Measurements from ENCODE around the gene PEF1.

Gene PEF1, protein sequence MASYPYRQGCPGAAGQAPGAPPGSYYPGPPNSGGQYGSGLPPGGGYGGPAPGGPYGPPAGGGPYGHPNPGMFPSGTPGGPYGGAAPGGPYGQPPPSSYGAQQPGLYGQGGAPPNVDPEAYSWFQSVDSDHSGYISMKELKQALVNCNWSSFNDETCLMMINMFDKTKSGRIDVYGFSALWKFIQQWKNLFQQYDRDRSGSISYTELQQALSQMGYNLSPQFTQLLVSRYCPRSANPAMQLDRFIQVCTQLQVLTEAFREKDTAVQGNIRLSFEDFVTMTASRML

DNA sequence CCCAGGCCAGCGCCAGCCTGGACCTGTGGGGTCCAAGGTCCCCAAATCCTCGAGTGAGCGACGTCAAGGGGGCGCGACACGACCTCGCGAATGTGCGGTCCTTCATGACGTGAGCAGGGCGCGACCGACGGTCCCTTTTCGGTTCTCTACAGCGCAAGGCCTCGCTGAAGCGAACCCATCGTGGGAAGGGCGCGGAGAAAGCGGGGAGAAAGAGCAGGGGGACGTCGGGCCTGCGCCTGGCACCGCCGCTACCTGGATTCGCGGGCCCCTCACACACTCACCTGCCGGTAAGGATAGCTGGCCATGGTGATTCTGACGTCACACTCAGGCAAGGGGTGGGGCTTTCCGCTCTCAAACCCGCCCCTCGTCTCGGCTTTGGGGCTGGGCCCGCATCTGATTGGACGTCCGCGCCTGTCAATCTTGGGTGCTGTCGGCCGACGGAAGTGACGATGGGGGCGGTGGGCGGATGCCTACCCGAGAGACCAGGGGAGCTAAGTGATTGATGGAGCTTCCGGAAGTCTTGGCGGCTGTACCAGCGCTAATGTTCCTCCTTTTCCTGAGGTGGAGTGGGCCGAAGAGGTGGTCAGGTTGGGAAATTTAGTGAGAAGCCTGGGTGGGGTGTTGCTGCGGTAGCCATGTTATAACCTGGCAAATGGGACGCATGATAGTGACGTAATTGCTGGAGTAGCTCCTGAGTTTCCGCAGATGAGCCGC, at the start of gene PEF1:
Gene PEF1 (minus strand): TSS at position 317 of the 714 bp plus-strand sequence. CDS start 12 bp downstream, at position 305.
- DNase-seq = peak; percentile 99

DNA sequence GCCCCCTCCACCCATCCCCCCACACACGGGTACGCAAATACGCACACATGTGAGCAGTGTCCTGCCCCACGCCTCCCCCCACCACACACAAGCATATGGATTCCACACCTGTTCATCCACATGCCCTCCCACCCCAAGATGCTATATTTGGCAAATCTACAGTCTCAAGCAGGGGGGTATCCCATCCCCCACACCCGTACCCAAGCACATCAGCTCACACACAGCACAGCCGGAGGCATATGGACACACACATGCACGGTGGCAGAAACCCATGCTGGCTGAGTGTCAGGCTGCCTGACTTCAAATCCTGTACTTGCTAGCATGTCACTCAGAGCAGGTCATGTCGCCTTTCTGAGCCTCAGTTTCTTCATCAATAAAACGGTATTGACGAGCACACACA, 48.6 kb upstream of the PEF1 start:
- DNase-seq = no peak

DNA sequence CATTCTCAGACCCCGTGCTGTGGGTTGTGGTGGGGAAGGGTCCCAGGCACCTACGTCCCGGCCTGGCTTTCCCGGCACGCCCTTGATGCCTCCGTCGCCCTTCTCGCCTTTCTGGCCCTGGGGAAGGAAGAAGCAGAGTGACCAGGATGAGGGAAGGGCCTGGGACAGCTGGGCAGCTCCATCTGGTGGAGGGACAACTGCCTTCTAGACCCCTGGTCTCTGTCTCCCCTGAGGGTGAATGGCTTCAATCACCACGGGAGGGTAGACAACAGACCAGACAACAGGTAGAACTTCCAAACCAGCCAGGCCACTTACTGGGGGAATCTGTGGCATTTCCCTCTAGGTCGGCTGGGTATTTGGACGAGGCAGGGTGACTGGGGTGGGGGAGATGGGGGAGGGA, 47.3 kb upstream of the PEF1 start:
- DNase-seq = no peak

DNA sequence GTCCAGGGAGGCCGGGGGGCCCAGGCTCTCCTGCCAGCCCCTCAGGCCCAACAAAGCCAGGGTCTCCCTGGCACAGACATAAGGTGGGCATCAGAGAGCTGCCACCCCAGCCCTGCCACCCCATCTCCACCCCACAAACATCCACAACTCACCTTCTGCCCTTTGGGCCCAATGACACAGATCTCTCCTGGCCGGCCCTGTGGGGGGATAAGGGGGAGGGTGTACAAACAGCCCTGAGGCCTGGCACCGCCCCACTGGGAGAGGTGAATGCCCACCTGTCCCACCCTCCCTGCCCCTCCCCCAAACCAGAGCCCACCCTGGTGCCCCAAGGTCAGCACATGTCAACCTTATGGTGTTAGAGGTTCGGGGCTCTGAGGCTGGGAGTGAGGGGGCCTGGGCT, 46.8 kb upstream of the PEF1 start:
- no peak for DNase-seq

DNA sequence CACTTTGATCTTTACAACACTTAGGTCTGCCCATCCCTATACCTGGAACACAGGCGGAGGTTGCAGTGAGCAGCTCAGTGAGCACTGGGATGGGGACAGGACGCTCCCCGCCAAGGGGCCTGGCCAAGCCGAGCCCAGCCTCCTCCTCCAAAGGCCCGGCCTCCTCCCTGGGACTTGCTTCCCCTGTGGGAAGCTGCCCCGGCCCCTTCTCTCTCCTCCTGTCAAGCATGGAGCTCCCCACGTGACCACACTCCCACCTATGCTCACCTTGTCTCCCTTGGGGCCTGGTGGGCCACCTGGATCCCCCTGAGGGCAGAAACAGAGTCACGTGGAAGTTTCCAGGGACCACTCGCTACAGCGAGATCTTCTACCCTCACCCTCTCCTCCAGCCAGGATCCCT, 46.2 kb upstream of the PEF1 start:
- DNase-seq = no peak

DNA sequence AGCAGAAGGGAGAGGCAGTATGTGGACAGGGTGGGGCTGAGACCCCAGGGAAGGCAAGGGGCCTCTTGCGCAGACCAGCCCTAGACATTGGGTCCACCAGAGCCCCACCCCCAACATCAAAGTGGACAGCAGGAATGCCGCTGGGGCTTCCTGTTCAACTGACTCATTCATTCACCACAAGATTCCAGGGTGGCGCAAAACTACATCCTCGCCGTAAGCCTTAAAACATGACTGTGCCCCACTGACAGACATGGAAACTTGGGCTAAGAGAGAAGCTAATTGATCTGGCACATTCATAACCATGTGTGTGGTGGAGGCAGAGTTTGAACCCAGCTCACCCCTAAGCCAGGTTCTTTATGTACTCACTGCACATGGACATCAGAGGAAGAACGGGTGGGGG, 45.2 kb upstream of the PEF1 start:
- DNase-seq = no peak

DNA sequence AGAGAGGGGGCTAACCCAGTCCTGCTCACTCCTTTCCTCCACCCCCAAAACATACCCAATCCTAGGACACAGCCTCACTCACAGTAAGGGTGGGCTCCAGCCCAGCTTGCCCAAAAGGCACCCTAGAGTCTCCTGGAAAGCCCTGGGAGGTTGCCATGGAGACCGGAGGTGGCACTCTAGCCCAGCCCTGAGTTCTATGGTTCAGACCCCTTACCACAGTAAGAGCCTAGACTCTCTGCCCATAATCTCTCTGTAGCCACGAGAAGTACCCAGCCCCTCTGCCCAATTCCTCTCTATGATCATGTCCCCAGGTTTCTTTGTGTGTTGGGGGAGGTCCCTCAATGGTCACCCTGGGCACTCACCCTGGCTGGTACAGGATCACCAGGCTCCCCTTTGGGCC, 44.7 kb upstream of the PEF1 start:
- DNase-seq = no peak

DNA sequence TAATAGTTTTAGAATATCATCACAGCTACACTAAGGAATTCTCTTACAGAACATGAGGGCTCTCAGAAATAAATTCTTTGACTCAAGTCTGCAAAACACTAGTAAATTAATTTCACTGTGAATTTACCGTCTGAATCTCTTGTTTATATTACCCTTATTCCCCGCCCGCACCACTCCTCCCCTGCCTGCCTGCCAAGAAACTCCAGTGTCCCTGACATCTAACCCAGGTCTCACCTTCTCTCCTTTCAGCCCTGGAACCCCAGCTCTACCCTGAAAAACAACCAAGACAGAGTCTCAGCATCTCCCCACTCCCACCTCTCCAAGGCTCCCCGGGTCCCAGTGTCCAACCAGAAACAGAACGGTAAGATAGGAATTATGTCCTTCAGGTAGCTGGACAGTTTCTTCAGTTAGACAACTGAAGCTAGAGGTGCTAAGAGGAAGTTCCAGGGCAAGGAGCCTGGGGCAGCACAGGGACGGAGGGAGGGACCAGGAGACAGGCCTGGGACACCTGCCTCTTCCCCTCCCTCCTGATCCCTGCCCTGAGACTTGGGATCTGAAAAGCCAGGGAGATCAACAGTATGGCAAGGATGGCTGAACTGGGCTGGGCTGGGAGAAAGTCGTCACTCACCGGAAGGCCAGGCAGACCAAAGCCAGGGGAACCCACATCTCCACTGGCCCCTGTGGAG, 43.7 kb upstream of the PEF1 start:
- no peak for DNase-seq

DNA sequence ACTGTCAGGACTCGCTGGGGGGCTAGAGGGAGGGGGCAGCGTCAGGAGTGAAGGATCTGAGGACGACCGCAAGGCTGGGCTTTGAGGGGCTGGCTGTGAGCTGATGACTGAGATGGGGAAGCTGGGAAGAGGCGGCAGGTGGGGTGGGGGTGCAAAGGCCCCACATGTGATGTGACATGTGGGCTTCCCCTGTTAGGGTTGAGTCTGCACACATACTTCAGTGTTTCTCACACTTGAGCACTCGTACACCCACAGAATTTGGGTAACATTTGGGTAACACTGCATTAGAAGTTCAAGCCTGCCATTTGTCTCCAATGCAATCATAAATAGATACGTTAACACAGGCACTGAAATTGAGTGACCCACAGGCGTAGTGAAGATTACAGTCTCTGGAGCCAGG, 42.9 kb upstream of the PEF1 start:
- no peak for DNase-seq

DNA sequence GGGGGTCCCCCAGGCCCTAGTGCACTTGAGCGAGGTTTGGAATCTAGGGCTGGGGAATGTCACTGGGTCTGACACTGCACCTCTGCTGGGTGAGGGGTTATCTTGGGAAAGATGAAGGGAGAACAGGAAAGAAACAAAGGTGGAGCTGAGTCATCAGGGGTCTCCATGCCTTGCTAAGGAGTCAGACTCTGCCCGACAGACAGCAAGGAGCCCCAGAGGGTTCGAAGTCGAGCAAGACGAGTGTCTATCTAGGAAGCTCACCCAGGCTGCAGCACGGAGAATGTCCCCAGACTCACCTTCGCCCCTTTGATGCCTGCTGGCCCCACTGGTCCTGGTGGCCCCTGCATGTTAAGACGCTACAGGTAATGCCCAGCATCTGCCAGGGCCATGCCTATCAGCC, 41.1 kb upstream of the PEF1 start:
- no peak for DNase-seq

DNA sequence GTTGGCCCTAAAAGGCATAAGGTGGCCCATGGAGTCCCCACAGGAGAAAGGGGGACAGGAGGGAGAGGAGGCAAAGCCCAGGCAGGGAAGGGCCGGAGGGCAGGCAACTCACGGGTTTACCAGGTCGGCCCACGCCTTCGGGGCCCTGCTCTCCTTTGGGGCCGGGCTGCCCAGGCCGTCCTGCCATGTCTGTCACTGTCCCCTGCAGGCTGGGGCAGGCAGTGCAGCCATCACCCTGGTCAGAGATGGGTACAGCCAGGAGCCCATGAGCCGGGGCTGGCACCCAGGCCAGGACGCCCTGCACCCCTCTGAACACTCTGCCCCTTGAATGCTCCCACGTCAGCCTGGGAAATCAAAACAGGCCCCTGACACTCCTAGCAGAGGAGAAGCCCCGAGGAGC, 39.3 kb upstream of the PEF1 start:
- no peak for DNase-seq

DNA sequence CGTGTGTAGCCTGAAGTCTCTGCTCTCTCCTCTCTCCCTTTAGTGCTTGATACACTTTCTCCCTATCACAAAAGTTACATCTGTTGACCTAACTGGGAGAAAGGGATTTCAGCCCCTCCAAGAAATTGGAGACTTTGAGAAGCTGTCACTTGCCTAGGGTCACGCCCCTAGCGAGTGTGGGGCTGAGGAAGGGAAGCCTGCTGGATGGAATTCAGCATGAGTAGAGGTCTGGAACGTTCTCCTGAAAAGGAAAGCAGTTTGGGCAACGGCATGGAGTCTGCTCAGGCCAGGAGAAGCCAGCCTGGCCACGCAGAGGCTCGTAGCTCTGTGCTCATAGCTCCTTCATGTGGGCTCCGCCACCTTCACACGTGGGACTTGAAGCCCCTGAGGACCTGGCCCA, 36.7 kb upstream of the PEF1 start:
- no peak for DNase-seq

DNA sequence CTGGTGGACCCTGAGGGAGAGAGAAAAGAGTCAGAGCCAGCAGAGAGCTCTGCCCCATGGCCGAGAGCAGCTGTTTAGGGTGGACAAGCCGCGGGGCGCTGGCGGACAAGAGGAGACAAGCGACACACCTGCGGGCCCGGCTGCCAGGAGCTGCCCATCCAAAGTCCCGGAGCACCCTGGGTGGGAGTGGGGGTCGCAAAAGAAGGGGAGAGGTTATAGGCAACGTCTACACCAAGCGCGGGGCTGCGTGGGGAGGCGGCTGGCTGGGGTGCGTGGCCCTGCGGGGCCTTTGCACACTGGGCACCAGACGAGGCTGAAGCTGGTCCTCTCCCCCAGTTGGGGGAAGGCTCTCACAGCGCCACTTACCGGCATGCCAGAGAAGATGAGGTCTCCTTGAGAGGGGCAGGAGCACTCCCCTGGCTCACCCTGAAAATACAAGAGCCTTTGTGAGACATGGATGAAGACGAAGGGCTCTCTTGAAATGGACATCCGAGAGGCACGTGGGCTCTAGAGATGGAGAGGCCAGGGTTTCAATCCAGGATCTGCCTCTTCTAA, 35.1 kb upstream of the PEF1 start:
- no peak for DNase-seq

DNA sequence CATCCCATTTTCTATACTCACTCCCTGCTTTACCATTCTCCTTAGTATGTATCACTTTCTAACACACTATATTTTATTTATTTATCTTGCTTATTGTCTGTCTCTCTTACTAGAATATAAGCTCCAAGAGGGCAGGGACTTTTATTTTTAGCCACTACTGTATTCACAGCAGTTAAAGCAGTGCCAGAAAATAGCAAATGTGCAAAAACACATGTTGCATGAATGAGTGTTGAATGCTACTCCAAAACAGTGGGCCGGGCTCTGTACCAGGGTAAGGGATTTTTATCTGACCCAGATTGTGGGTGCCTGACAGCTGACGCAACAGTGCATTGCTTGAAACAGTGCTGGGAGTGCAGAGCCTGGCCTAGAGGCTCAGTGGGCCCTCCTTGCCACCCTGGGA, 34.4 kb upstream of the PEF1 start:
- no peak for DNase-seq

DNA sequence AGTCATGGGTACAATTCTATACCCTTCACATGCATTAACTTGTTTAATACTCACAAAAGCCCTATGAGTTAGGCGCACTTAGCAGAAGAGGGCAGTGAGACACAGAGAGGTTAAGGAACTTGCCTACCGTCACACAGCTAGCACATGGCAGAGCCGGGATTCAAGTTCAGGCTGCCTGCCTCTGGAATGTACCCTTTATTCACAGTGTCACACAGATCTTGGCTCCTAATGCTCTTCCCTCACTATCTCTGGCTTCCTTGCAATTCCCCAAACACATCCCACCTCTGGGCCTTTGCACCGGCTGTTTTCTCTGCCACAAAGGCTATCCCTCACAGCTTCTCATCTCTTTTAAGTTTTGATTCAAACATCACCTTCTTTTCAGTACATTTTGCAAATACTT, 34.0 kb upstream of the PEF1 start:
- no peak for DNase-seq

DNA sequence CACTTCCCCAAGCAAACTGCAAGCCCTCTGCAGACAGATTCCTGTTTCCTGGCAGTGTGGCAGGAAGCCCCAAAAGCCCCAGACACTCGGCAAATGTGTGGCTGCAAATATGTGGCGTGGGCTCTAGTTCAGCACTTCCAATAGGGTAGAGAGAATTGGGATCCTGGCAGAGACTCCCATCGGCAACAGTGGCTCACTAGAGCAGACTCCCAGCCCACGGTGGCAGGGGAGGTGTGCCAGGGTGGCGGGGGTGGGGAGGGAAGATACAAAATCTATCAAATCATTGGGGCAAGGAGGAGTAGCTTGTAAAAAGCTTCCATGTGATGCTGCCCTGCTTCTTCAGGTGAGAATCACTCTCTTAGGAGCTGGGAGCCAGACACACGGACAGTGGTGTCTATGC, 33.3 kb upstream of the PEF1 start:
- no peak for DNase-seq

DNA sequence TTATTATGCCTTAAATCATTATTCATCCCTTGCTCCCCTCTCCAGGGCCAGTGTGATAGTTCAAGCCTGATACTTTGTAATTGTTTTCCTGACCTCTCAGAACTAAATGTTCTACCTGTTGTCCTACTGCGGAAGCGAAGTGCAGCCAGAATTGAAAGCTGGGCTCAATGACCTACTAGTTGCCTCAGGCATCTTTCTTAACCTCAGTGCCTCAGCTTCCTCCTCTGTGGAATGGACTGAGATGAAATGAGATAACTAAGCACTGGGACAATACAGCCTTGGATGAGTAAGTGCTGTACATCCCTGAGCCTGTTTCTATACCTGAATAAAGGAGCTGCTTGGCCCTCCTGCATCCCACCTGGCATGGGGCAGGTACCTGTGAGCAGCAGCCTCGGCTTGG, 32.7 kb upstream of the PEF1 start:
- DNase-seq = no peak

DNA sequence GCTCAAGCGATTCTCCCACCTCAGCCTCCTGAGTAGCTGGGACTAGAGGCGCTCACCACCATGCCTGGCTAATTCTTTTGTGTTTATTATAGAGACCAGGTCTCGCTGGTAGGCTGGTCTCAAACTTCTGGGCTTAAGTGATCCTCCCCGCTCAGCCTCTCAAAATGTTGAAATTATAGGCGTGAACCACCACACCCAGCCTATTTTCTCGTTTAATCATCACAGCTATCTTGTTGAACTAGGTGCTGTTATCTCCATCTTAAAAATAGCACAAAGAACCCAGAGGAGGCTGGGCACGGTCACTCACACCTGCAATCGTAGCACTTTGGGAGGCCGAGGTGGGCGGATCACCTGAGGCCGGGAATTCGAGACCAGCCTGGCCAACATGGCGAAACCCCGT, 31.1 kb upstream of the PEF1 start:
- no peak for DNase-seq

DNA sequence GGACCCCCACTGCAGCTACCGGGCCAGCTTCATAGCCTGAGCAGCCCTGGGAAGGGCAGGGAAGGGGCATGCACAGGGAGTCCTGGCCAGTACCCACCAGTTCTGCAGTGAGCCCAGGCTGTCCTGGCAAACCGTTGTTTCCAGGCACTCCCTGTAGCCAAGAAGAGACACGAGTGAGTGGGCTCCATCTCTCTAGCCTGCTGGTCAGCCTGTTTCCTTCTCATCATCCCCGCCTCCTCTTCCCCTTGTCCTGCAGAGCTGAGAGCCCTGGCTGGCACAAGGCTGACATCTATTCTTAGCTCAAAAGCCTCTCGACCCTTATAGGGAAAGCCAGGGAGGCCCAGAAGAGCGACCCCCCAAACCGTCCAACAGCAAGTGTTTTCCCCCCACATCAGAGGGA, 30.5 kb upstream of the PEF1 start:
- no peak for DNase-seq

DNA sequence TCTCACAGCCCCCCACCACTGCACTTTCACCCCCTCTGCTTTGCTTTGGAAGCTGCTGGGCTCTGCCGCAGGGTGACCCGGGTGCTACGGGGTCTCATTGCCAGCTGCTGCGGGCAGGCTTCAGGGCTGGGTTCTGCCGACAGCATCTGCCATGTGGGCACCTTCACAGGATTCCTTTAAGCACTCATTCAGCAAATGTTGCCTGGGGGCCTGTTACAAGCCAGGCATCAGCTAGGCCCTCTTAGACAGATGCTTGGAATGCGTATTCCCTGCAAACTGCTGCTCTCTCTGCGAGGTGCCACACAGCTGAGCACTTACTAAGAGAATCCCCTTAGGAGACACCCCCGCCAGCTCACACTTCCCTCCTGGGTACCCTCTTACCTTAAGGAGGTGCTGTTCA, 29.9 kb upstream of the PEF1 start:
- DNase-seq = no peak

DNA sequence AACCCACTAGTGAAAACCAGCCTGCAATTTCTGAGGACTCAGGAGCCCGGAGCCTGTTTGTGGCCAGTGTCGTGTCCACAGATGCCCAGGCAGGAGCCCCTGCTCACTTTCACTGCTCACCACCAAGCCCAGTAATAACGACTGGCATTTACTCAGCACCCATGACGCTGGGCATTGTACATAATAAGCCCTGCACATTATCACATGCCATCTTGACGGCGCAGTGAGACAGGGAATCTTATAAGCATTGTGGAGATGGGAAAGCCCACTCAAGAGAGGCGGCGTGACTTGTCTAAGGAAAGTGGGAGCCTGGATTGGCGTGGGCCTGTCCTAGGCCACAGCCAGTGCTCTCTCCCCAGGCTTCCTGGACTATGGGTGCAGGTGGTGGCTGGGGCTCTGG, 28.8 kb upstream of the PEF1 start:
- DNase-seq = no peak

DNA sequence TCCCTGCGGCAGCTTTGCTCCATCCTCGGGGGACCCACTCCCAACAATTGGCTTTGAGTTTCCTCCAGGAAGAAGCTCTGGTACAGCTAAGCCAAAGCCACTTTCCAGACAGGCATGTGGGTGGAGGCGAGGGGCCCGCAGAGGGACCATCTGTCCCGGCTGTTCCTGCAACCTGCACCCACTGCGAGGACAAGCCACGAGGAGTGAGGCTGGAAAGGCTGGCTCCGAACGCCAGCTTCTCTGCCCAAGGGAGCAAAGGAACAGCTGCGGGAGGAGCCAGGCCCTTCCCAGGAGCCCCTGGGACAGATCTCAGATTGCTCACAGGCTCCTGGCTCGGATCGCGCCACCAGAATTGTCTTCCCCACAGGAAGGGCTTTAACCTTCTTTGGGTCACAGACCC, 28.3 kb upstream of the PEF1 start:
- no peak for DNase-seq

DNA sequence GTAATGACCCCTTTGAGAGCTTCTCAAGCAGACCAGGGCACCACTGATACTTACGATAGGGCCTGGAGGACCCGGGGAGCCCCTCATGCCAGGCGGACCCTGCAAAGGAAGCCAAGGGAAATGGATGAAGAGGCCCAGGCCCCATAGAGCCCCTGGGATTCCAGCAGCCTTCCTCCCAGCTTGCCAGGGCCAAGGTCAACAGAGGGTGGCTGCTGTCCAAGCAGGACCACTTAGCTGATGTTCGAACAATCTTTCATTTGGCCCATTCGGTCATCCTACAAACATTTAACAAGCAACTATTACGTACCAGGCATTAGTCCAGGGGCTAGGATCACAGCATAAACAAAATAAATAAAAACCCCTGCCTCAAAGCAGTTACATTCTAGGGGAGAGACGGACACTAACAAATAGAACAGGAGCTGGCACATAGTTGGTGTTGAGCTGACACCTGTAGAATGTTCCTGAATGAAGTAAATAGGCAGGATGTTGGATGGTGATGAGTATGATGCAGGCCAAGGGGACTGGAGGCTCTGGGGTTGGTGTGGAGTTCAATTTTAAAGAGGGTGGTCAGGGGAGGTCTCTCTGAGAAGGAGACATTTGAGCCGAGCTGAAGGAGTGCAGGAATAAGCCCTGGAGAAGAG, 27.0 kb upstream of the PEF1 start:
- no peak for DNase-seq

DNA sequence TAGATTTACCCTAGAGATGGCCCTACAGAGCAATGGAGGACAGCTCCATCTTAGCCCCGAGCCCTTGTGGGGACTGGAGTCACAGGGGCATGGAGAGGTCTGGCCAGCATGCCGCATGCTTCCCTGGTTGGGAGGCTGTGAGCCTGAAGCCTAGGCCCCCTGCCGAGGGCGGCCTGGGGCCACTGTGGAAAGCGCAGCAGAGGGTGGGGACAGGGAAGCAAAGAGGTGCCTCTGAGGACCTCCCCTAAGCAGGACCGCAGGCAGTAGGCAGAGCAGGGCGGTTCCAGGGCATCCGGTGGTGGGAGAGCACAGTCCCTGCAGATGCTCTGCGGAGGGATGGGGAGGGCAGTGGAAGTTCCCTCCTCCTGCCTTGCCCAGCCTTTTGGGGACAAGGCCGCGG, 26.5 kb upstream of the PEF1 start:
- no peak for DNase-seq
